ENCODE measurements around the gene SLC39A11. TPM values are rescaled to one million over a fixed set of nuclear protein-coding genes. Genes with fewer than 3 reads are reported as not detected.

The SLC39A11 gene
- total RNA-seq, 2 donors from 2014 or later, result 18.1 to 20.1 TPM

DNA sequence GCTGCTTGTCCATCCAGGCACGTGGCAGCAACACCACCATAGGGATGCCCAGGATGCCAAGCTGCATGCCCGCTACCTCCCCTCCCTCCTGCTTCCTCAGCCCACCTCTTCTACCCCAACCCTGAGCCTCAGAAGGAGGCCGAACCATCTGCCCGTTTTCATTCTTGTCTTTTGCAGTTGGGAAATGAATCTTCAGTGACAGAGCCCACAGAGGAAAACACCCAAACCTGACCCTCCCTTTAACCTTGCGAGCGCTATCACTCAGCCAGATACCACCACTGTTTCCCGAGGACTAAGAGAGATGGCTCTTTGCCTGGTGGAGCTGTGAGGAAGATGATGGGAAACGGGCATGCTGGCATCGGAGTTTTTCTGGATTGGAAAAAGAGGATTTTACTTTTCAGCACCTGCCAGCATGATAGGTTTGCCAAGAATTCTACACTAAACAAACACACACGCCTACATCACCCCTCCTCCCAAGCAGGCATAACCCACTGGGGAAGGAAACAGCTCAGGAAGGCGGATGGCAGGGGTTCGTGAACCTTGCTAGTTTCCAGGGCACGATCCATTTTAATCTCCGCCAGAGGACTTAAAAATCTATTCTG, 457.4 kb downstream of the SLC39A11 start:
- H3K4me1 ChIP-seq (ENCODE audit: control insufficient read depth, insufficient read depth, low read length), result no peaks in the 10 kb centered on the region
- H3K4me3 ChIP-seq (ENCODE audit: low read length), result no peak overlapping the region
- H3K4me3 Mint-ChIP-seq, result no peak overlapping the region
- no peaks in the 10 kb centered on the region for H3K27me3 Mint-ChIP-seq (ENCODE audit: insufficient read depth)
- H3K9me3 ChIP-seq (ENCODE audit: control insufficient read depth, low read length), result no peaks in the 10 kb centered on the region
- H3K9ac ChIP-seq (ENCODE audit: extremely low read depth, low read length, poor library complexity, severe bottlenecking), result no peak overlapping the region
- WGBS, 2 experiments (ENCODE audit: insufficient coverage in 1 of 2, insufficient read length in 1 of 2), result 80 to 89% methylated on average over 4 to 14 of the region's 14 CpGs
- no peaks in the 10 kb centered on the region for H3K4me1 Mint-ChIP-seq
- TF ChIP-seq, protein P1, sequence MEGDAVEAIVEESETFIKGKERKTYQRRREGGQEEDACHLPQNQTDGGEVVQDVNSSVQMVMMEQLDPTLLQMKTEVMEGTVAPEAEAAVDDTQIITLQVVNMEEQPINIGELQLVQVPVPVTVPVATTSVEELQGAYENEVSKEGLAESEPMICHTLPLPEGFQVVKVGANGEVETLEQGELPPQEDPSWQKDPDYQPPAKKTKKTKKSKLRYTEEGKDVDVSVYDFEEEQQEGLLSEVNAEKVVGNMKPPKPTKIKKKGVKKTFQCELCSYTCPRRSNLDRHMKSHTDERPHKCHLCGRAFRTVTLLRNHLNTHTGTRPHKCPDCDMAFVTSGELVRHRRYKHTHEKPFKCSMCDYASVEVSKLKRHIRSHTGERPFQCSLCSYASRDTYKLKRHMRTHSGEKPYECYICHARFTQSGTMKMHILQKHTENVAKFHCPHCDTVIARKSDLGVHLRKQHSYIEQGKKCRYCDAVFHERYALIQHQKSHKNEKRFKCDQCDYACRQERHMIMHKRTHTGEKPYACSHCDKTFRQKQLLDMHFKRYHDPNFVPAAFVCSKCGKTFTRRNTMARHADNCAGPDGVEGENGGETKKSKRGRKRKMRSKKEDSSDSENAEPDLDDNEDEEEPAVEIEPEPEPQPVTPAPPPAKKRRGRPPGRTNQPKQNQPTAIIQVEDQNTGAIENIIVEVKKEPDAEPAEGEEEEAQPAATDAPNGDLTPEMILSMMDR (conservative IDR thresholded peaks at IDR 0.05), result no peak
- no peak overlapping the region for H3K27ac ChIP-seq (ENCODE audit: low read depth, low read length)
- DNase-seq, result no peak
- no peaks in the 10 kb centered on the region for H3K36me3 ChIP-seq (ENCODE audit: control insufficient read depth, insufficient read depth, low read length)
- H3K27me3 ChIP-seq (ENCODE audit: control insufficient read depth, insufficient read depth, low read length, poor library complexity, severe bottlenecking), result no peaks in the 10 kb centered on the region
- H3K36me3 Mint-ChIP-seq (ENCODE audit: low read depth), result no peaks in the 10 kb centered on the region
- no peaks in the 10 kb centered on the region for H3K9me3 Mint-ChIP-seq
- H3K27ac Mint-ChIP-seq, result no peak overlapping the region

DNA sequence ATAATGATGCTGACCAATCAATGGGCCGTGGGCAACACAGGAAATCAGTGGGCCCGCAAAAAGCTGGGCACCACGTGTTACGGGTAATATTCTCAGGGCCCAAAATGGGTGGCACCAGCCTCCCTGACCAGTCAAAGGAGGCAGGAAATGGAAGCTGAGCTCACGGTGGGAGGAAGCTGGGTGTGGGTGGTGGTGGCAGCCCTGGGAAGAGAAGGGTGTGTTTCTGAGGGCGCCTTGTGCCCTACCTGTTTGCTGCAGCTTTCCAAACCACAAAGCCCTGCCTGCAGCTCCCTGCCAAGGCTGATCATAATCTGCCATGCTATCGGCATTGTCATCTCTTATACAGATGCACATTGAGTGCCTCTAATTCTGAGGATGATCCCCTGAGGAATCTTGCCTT, 457.9 kb downstream of the SLC39A11 start:
- no peak overlapping the region for H3K4me3 ChIP-seq (ENCODE audit: low read length)
- H3K9ac ChIP-seq (ENCODE audit: extremely low read depth, low read length, poor library complexity, severe bottlenecking), result no peak overlapping the region
- H3K27me3 Mint-ChIP-seq (ENCODE audit: insufficient read depth), result peaks cover 1% of the 10 kb centered on the region
- H3K9me3 ChIP-seq (ENCODE audit: control insufficient read depth, low read length), result no peaks in the 10 kb centered on the region
- H3K27ac Mint-ChIP-seq, result no peak overlapping the region
- TF ChIP-seq, protein P1 (conservative IDR thresholded peaks at IDR 0.05), result no peak
- H3K36me3 ChIP-seq (ENCODE audit: control insufficient read depth, insufficient read depth, low read length), result no peaks in the 10 kb centered on the region
- no peak overlapping the region for H3K4me3 Mint-ChIP-seq
- no peaks in the 10 kb centered on the region for H3K9me3 Mint-ChIP-seq
- H3K36me3 Mint-ChIP-seq (ENCODE audit: low read depth), result no peaks in the 10 kb centered on the region
- H3K27me3 ChIP-seq (ENCODE audit: control insufficient read depth, insufficient read depth, low read length, poor library complexity, severe bottlenecking), result no peaks in the 10 kb centered on the region
- H3K27ac ChIP-seq (ENCODE audit: low read depth, low read length), result no peak overlapping the region
- no peak for DNase-seq
- WGBS, 2 experiments (ENCODE audit: insufficient coverage in 1 of 2, insufficient read length in 1 of 2), result 81 to 93% methylated on average over 7 of the region's 7 CpGs
- no peaks in the 10 kb centered on the region for H3K4me1 ChIP-seq (ENCODE audit: control insufficient read depth, insufficient read depth, low read length)
- H3K4me1 Mint-ChIP-seq, result no peaks in the 10 kb centered on the region

DNA sequence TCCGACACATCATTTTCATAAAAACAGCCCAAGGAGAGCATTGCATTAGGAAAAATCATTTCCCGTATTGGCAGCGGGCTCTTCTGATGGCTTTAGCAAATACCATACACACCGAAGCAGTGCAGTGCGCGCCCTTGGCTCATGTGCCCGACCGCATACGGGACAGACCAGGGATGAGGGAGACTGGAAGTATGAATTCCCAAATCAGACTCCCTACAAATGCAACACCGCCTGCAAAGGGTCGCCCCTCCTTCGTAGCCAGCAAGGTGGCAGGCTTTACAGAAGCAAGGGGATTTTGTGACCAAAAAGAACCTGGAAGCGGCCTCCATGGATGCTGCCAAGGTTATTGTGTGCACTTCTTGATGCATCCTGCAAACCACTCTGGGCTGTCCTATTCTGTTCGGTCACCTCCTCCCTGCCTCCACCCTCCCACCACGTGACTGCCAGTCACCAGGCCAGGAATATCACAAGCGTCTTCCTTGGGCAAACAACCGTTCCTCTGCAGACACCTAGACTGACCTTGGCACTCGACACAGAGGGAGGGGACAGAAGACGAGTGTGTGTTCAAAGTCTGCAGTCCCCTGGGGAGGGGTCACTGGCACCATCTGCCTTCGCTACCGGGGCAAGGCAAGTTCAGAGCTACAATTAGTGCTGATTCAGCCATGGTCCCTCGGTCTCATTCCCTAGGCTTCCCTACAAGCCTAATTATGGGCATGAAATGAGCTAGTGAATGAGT, 460.4 kb downstream of the SLC39A11 start:
- Histone ChIP-seq H3K27ac (ENCODE audit: low read depth, low read length) (peak overlapping the region; percentile 83), H3K4me1 (ENCODE audit: control insufficient read depth, insufficient read depth, low read length) (no peaks in the 10 kb centered on the region), H3K9me3 (ENCODE audit: control insufficient read depth, low read length) (no peaks in the 10 kb centered on the region), H3K9ac (ENCODE audit: extremely low read depth, low read length, poor library complexity, severe bottlenecking) (no peak overlapping the region), H3K27me3 (ENCODE audit: control insufficient read depth, insufficient read depth, low read length, poor library complexity, severe bottlenecking) (no peaks in the 10 kb centered on the region), H3K4me3 (ENCODE audit: low read length) (no peak overlapping the region), H3K36me3 (ENCODE audit: control insufficient read depth, insufficient read depth, low read length) (no peaks in the 10 kb centered on the region)
- Mint-ChIP-seq H3K27ac (no peak overlapping the region), H3K36me3 (ENCODE audit: low read depth) (no peaks in the 10 kb centered on the region), H3K4me1 (no peaks in the 10 kb centered on the region), H3K4me3 (no peak overlapping the region), H3K9me3 (no peaks in the 10 kb centered on the region), H3K27me3 (ENCODE audit: insufficient read depth) (peaks cover 9% of the 10 kb centered on the region)
- WGBS, 2 experiments (ENCODE audit: insufficient coverage in 1 of 2, insufficient read length in 1 of 2), result 86 to 87% methylated on average over 21 to 22 of the region's 22 CpGs
- no peak for DNase-seq
- TF ChIP-seq, protein P1 (conservative IDR thresholded peaks at IDR 0.05), result no peak
